Measurements from ENCODE around the gene UGGT1. TPM values are rescaled to one million over a fixed set of nuclear protein-coding genes. Genes with fewer than 3 reads are reported as not detected.

UGGT1 gene
- total and polyA plus RNA-seq, 7 donors = 1.8 to 47.9 (median 21.5) TPM

DNA sequence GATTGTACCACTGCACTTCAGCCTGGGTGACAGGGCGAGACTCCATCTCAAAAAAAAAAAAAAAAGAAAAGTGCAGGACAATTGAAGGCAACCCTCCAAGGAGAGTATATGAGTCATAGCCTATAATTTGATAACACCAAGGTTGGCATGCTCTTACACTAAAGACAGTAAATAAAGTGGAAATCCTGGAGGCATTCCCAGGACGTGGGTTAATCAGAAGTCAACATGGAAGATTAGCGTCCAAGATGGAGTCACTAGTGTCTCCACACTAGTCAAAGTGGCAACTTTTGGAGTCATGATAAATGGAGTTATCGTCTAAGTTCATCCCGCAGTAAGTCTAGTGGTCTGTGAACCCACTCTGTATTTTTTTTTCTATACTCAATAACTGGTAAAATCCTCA is 21.2 kb upstream of the UGGT1 start:
- intact Hi-C loops (cut with DNase I) = no loop called here
- Histone ChIP-seq H3K27me3 (no peaks in the 10 kb centered on the region), H3K9me3 (no peaks in the 10 kb centered on the region), H3K27ac (no peak overlapping the region), H3K36me3 (no peaks in the 10 kb centered on the region), H3K4me3 (no peak overlapping the region), H3K4me1 (no peaks in the 10 kb centered on the region)
- WGBS, 2 donors = 51 to 74% methylated on average over 5 of the region's 5 CpGs
- TF ChIP-seq POLR2AphosphoS5 (IDR thresholded peaks at IDR 0.05) = no peak
- no peak for TF ChIP-seq POLR2A (IDR thresholded peaks at IDR 0.05)
- no peak for TF ChIP-seq EP300 (IDR thresholded peaks at IDR 0.05)
- TF ChIP-seq, protein P1, sequence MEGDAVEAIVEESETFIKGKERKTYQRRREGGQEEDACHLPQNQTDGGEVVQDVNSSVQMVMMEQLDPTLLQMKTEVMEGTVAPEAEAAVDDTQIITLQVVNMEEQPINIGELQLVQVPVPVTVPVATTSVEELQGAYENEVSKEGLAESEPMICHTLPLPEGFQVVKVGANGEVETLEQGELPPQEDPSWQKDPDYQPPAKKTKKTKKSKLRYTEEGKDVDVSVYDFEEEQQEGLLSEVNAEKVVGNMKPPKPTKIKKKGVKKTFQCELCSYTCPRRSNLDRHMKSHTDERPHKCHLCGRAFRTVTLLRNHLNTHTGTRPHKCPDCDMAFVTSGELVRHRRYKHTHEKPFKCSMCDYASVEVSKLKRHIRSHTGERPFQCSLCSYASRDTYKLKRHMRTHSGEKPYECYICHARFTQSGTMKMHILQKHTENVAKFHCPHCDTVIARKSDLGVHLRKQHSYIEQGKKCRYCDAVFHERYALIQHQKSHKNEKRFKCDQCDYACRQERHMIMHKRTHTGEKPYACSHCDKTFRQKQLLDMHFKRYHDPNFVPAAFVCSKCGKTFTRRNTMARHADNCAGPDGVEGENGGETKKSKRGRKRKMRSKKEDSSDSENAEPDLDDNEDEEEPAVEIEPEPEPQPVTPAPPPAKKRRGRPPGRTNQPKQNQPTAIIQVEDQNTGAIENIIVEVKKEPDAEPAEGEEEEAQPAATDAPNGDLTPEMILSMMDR (IDR thresholded peaks at IDR 0.05) = no peak
- no peak for DNase-seq

GRCh38 chr2:128073278-128073677 is 17.7 kb upstream of the UGGT1 start:
- no peak for TF ChIP-seq EP300 (IDR thresholded peaks at IDR 0.05)
- TF ChIP-seq POLR2AphosphoS5 (IDR thresholded peaks at IDR 0.05) = no peak
- TF ChIP-seq POLR2A (IDR thresholded peaks at IDR 0.05) = no peak
- TF ChIP-seq, protein P1 (IDR thresholded peaks at IDR 0.05) = no peak
- Histone ChIP-seq H3K27ac (no peak overlapping the region), H3K9me3 (no peaks in the 10 kb centered on the region), H3K36me3 (no peaks in the 10 kb centered on the region), H3K27me3 (no peaks in the 10 kb centered on the region), H3K4me3 (no peak overlapping the region), H3K4me1 (no peaks in the 10 kb centered on the region)
- intact Hi-C loops (cut with DNase I) = no loop called here
- no peak for DNase-seq
- WGBS, 2 donors = 86 to 91% methylated on average over 3 of the region's 3 CpGs

GRCh38 chr2:128076461-128077106 is 14.4 kb upstream of the UGGT1 start:
- Histone ChIP-seq H3K4me1 (no peaks in the 10 kb centered on the region), H3K36me3 (no peaks in the 10 kb centered on the region), H3K27me3 (no peaks in the 10 kb centered on the region), H3K9me3 (no peaks in the 10 kb centered on the region), H3K27ac (no peak overlapping the region), H3K4me3 (no peak overlapping the region)
- no peak for TF ChIP-seq POLR2A (IDR thresholded peaks at IDR 0.05)
- TF ChIP-seq, protein P1 (IDR thresholded peaks at IDR 0.05) = no peak
- no peak for TF ChIP-seq EP300 (IDR thresholded peaks at IDR 0.05)
- TF ChIP-seq POLR2AphosphoS5 (IDR thresholded peaks at IDR 0.05) = no peak
- intact Hi-C loops (cut with DNase I) = no loop called here
- no peak for DNase-seq
- 81 to 90% methylated on average over 7 of the region's 7 CpGs for WGBS, 2 donors

- intact Hi-C loops (cut with DNase I) = no loop called here
- Histone ChIP-seq H3K4me1 (no peaks in the 10 kb centered on the region), H3K9me3 (no peaks in the 10 kb centered on the region), H3K27ac (no peak overlapping the region), H3K4me3 (no peak overlapping the region), H3K27me3 (no peaks in the 10 kb centered on the region), H3K36me3 (no peaks in the 10 kb centered on the region)
- WGBS, 2 donors = 83 to 84% methylated on average over 5 of the region's 5 CpGs
- DNase-seq = no peak
- TF ChIP-seq, protein P1 (IDR thresholded peaks at IDR 0.05) = no peak
- TF ChIP-seq POLR2A (IDR thresholded peaks at IDR 0.05) (no peak), EP300 (IDR thresholded peaks at IDR 0.05) (no peak)
Observed at GRCh38 chr2:128084757-128085156, 6.2 kb upstream of the UGGT1 start.

- TF ChIP-seq POLR2AphosphoS5 (IDR thresholded peaks at IDR 0.05) (no peak), EP300 (IDR thresholded peaks at IDR 0.05) (no peak), POLR2A (IDR thresholded peaks at IDR 0.05) (no peak)
- TF ChIP-seq, protein P1 (IDR thresholded peaks at IDR 0.05) = no peak
- Histone ChIP-seq H3K36me3 (no peaks in the 10 kb centered on the region), H3K27me3 (no peaks in the 10 kb centered on the region), H3K4me1 (peaks cover 0 to 7% (median 3%) of the 10 kb centered on the region in 4 donors), H3K9me3 (no peaks in the 10 kb centered on the region), H3K4me3 (no peak overlapping the region), H3K27ac (no peak overlapping the region)
- 85 to 88% methylated on average over 3 of the region's 3 CpGs for WGBS, 2 donors
- DNase-seq = no peak
- intact Hi-C loops (cut with DNase I) = no loop called here
Observed at GRCh38 chr2:128086244-128086643, 4.8 kb upstream of the UGGT1 start.
